K562 (cell line): ENCODE results near the gene CELF4.

ENCODE experiments used
- ETV5 ChIP-seq: sonication (generic); formaldehyde crosslinking; IDR thresholded peaks from 2 replicates; pipeline ENCODE4 v1.4.0; 2020; ENCODE audit warnings: low read depth, mild to moderate bottlenecking, missing genetic modification reagents
- MECOM ChIP-seq: fragments of 250-450 bp; sonication (Bioruptor Pico); IDR thresholded peaks from 2 replicates; pipeline ENCODE4 v1.8.0; 2022; ENCODE audit warnings: inconsistent platforms
- MXI1 ChIP-seq: IDR thresholded peaks from 2 replicates; pipeline ENCODE4 v1.6.1; 2011; ENCODE audit warnings: low read depth, mild to moderate bottlenecking, improper control_type of control experiment, low read length
- NFE2L1 ChIP-seq: fragments of 450-650 bp; IDR thresholded peaks from 2 replicates; pipeline ENCODE4 v1.6.1; 2016; ENCODE audit warnings: missing genetic modification characterization, low read depth, mild to moderate bottlenecking, missing compliant biosample characterization, moderate library complexity, borderline replicate concordance
- SMARCC2 ChIP-seq: fragments of 450-650 bp; IDR thresholded peaks from 2 replicates; pipeline ENCODE4 v1.6.1; 2017; ENCODE audit warnings: antibody characterized with exemption, moderate library complexity, mild to moderate bottlenecking, low read depth
- TF ChIP-seq, protein P1 (sequence below), 3 experiments: IDR thresholded peaks in 2 of 3; conservative IDR thresholded peaks in 1 of 3; 2 replicates each; pipeline ENCODE4 v1.5.1; 2011 to 2012; ENCODE audit warnings: low read length in 3 of 3, mild to moderate bottlenecking in 3 of 3, control low read depth in 2 of 3, improper control_type of control experiment in 1 of 3, inconsistent platforms in 1 of 3, low read depth in 1 of 3, mixed read lengths in 1 of 3, moderate library complexity in 1 of 3; ENCODE audit not compliant: insufficient read depth in 2 of 3
- TF ChIP-seq, protein P2 (sequence below): fragments of 150-350 bp; IDR thresholded peaks from 2 replicates; pipeline ENCODE4 v1.6.1; 2014; ENCODE audit warnings: low read depth, mild to moderate bottlenecking, low read length, borderline replicate concordance

DNA sequence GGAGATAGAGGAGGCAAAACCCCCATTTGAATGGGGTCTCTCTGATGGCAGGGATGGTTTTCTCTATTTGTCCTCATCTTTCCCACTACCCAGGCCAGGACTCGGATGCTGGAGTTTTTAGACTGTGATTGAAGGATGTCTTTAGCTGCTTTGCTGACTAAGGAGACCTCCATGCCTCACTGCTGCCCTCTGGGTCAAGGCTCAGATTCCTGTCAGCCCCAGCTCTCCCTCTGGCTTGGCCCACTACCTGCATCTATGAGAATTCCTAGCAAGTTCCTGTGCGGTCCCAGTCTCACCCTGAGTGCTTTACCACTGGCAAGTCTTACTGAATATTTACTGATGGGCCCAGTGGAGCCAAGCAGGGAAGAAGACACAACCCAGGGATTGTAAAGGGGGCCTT is 184.0 kb downstream of the CELF4 start:
- TF ChIP-seq, protein P1, sequence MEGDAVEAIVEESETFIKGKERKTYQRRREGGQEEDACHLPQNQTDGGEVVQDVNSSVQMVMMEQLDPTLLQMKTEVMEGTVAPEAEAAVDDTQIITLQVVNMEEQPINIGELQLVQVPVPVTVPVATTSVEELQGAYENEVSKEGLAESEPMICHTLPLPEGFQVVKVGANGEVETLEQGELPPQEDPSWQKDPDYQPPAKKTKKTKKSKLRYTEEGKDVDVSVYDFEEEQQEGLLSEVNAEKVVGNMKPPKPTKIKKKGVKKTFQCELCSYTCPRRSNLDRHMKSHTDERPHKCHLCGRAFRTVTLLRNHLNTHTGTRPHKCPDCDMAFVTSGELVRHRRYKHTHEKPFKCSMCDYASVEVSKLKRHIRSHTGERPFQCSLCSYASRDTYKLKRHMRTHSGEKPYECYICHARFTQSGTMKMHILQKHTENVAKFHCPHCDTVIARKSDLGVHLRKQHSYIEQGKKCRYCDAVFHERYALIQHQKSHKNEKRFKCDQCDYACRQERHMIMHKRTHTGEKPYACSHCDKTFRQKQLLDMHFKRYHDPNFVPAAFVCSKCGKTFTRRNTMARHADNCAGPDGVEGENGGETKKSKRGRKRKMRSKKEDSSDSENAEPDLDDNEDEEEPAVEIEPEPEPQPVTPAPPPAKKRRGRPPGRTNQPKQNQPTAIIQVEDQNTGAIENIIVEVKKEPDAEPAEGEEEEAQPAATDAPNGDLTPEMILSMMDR (IDR thresholded peaks at IDR 0.05 in 2 of 3, conservative IDR thresholded peaks at IDR 0.05 in 1 of 3; ENCODE audit: insufficient read depth in 2 of 3, low read depth in 1 of 3, low read length in 3 of 3) = peak in 1 of 3 experiments; percentile 5; a peak in 1 of 6 replicates
- TF ChIP-seq, protein P2, sequence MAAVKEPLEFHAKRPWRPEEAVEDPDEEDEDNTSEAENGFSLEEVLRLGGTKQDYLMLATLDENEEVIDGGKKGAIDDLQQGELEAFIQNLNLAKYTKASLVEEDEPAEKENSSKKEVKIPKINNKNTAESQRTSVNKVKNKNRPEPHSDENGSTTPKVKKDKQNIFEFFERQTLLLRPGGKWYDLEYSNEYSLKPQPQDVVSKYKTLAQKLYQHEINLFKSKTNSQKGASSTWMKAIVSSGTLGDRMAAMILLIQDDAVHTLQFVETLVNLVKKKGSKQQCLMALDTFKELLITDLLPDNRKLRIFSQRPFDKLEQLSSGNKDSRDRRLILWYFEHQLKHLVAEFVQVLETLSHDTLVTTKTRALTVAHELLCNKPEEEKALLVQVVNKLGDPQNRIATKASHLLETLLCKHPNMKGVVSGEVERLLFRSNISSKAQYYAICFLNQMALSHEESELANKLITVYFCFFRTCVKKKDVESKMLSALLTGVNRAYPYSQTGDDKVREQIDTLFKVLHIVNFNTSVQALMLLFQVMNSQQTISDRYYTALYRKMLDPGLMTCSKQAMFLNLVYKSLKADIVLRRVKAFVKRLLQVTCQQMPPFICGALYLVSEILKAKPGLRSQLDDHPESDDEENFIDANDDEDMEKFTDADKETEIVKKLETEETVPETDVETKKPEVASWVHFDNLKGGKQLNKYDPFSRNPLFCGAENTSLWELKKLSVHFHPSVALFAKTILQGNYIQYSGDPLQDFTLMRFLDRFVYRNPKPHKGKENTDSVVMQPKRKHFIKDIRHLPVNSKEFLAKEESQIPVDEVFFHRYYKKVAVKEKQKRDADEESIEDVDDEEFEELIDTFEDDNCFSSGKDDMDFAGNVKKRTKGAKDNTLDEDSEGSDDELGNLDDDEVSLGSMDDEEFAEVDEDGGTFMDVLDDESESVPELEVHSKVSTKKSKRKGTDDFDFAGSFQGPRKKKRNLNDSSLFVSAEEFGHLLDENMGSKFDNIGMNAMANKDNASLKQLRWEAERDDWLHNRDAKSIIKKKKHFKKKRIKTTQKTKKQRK = no peak
- TF ChIP-seq SMARCC2 (no peak), MXI1 (no peak), ETV5 (CRISPR knock-in tag) (no peak), MECOM (CRISPR knock-in tag) (no peak), NFE2L1 (tag) (no peak)
